CD4-positive, alpha-beta T cell treated with Interleukin-10 for 1 hour (primary cell): Measurements from ENCODE around the gene TUT1.
"Not testable (repeated sequence)": the region's sequence is repeated elsewhere in the genome, so short reads cannot be mapped to it uniquely, and the experiment has no call there.

Experiments used
- DNase-seq: peaks from one replicate; pipeline ENCODE4 v3.0.0-alpha.2; 2020

TUT1 gene

DNA sequence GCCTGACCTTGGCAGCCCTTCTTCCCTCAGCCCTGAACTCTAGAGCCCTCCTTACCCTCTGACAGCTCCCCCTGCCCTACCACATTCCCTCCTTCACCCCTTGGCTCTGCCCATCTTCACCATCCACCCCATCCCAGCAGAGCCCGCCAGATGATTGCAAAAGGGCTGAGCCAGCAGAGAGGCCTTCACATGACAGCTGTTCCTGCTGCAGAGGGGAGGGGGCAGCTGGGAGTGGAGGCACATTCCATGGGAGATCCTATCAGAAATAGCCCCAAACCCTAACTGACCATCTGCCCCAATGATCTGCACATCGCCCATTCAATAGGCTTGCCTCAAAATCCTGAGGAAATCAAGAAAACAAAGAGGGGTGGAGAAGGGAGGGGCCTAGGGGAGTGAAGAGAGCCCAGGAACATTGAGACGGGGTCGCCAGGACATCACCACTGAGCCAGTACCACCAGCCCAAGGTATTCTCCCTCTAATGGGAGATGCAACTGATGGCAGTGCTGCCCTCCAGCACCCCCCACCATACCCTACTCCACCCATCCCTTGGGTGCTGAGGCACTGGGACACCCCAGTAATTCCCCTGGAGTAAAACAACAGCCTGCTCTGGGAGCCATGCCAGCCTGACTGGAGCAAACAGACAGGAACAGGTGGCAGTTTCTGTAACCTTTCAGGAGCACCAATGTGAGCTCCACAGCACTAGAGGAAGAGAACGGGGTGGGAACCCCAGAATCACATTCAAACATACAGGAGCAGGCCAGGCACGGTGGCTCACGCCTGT lies 36.7 kb downstream of the TUT1 start:
- peak; percentile 33 for DNase-seq

DNA sequence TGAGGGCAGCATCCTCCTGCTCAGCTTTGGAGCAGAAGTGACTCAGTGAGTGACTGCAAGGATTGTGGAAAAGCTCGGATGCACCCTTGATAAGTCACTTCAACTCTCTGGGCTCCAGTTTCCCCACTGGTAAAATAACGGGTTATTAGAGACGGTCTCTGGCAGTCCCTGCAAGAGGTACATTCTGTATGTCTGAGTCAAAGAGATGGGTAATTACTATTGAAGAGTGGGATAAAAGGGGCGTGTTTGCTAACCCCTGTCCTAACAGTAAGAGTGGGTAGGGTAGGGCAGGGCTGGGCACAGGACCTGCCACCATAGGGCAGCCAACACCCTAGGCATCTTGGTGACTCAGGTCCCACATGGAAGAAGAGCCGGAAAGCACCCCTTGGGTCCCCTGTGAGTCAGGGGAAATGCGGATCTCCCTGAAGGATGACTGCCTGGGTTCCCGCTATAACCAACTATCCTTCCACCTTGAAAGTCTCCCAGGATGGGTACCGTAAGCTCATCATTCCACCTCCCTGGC lies 37.4 kb downstream of the TUT1 start:
- peak; percentile 34 for DNase-seq

DNA sequence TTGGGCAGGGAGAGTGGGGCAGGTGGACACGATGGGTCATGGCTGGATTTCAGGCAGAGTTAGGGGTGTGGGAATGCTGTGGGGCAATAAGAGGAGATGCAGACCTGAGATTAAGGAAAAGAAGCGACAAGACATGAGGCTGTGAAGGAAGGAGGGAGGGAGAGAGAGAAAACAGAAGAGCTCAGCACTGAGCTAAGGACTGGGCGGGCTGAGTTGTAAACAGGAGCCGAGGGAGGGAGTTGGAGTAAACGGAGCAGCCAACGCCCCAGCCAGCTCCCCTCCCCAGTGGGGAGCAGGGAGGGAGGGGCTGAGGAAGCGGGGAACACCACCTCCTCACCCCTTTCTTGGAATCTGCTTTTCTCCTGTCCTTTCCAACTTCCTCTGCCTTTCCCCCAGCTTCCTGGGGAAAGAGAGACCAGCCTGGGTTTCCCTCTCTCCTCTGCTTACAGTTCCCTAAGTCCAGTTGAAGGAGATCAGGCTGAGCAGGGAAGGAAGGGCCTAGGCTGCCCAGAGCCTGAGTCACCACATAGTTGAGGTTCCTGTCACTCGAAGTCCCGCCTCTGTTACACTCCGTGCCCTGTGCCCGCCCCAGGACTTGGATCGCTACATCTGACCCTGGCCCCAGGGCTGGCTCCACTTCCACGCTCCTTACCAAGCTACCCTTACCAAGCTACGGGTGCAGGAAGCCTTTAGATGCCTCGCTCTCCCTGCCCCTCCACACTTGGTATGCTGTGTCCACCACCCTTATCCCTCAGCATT lies 38.1 kb downstream of the TUT1 start:
- peak; percentile 88 for DNase-seq

DNA sequence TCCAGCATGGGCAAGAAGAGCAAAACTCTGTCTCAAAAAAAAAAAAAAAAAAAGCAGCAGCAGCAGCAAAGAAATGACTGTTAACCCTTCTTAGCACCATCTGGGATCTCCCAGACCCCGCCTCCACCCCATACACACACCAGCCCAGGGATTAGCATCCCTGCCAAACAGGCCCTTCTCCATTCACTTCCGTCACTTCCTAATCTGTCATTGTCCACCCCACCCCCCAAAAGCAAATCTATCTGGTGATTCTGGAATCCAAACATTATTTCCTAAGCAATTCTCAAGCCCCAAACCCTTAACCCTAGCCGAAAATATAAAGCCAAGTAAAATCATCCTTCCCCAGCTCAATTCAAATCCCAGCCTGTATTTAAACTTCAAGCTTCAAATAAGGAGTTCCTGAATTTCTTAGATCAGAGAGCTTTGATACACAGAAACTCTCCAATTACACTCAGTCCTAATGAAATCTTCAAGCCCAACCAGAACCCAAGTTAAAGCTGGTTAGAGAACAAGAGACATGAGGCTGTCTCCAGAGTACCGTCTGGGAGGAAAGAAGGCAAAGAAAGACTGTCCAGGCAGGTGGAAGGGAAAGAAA lies 38.7 kb downstream of the TUT1 start:
- peak; percentile 40 for DNase-seq

DNA sequence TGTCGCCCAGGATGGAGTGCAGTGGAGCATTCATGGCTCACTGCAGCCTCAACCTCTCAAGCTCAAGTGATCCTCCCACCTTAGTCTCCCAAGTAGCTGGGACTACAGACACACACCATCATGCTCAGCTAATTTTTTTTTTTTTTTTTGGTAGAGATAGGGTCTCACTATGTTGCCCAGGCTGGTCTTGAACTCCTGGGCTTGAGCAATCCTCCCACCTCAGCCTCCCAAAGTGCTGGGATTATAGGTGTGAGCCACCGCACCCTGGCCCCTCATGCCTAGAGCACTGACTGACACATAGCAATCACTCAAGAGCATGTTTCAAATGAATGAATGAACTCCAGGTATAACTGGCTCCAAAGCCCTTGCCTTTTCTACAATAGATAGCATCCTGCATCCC lies 40.8 kb downstream of the TUT1 start:
- DNase-seq = not testable (repeated sequence)

DNA sequence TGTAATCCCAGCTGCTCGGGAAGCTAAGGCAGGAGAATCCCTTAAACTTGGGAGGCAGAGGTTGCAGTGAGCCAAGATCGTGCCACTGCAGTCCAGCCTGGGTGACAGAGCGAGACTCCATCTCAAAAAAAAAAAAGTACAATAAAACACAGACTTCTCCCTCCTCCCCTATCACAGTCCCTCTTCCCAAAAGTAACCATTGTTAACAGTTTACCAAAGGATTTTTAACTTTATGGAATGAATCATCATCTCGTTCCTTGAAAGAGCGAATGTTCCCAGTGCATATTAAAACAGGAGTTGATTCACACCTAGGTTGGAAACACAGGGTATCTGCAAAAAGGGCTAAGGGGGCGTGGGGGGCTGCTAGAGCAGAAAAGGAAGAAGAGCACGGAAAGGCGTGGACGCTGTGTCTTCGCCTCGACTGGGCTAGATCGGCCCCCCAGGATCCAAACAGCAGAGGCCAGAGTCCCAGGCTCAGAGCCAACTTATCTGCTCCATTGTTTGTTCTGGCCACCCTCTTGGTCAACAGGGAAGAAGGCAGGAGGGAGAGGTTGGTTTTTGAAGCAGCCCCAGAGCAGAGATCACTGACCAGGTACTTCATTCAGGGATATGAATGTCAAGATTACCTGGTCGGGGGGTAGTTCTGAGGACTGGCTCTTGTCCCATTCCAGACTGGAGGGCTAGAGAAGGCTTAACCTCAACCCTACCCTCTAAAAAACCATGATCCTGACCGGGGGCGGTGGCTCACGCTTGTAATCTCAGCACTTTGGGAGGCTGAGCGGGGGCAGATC lies 42.6 kb downstream of the TUT1 start:
- DNase-seq = no peak

DNA sequence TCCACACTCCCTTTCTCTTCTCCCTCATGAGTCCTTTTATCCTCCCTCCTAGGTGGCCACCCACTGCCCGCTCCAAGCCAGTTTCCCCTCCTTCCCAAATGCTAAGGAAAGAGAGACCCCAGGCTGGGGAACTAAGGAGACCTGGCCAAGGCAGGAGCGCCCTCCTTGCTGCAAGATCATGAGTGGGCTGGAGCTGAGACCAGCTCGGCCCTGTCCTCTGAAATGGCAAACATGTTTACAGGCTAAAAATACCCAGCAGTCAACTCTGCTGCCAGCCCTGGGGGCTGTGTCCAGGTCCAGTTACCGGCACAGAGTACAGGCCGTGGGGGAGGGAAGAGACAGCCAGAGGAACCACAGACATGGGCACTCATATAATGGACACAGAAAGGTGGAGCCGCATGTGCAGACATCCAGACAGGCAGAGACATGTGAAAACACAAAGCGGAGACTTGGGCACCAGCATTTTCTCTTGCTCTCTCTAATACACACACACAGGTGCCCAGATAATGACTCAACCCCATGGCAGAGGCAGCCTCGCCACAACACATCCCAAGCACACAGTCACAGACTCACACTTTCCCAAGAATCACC lies 43.5 kb downstream of the TUT1 start:
- DNase-seq = no peak

DNA sequence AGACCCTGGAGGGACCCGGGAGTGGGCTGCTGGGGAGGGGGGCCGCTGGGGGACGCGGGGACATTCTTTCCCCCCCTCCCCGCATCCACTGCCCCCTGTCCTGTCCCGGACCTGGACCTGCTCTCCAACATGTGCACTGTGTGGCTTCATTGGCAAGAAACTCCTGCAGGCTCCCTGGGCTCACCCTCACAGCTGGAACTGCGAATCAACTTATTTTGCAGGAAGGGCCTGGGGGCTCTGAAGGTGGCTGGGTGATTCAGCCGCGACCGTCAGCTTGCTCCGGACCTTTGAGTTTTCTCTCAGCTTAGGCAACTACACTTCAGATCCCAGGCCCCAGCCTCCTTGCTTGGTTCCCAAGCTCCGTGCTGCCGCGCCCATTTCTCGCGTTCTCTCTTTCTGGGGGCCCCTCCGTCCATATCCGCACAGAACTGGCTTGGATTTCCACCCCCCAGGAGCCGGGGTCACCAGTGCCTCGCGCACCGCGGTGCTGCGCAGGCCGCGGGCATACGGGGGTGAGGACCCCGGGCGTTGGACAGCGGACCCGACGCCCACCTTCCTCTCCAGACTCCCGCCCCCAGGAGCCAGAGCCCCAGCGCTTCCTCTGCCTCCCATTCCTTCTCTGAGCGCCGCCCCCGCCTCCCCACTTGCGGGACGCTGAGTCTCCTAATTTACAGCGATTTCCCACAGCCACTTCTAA lies 44.2 kb downstream of the TUT1 start:
- DNase-seq = no peak

DNA sequence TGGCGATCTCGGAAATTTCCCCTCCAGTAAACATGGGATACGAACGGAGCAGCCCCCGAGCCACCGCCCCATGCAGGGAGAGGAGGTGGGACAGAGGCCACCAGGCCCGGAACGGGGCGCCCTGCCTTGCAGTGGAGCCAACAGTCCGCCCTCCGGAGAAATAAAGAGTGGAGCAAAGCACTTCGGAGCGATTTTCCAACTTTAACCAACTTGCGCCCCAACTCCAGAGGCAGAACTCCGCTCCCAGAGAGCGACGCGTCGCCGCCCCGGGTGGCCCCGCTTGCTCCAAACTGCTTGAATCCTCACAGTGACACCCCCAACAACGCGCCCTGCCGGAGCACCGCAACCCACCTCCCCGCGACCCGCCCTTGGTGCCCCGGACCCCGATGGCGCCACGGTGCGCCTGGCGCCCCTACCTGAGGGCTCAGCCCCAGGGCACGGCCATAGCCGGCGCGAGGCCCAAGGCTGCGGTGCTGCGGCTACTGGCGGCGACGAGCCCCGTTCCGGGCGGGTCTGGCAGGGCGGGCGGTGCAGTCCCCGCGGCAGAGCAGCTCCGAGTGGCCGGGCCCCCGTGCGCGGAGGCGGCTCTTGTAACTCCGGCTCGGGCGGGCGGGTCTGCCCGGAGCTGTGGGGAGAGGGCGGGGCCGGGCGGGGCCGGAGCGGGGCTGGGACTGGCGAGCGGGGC lies 44.9 kb downstream of the TUT1 start, which contains the start of gene AHNAK:
Gene AHNAK (minus strand): TSS at position 563 of the 685 bp plus-strand sequence. CDS start 10,708 bp downstream, outside the sequence.
- peak; percentile 85 for DNase-seq

DNA sequence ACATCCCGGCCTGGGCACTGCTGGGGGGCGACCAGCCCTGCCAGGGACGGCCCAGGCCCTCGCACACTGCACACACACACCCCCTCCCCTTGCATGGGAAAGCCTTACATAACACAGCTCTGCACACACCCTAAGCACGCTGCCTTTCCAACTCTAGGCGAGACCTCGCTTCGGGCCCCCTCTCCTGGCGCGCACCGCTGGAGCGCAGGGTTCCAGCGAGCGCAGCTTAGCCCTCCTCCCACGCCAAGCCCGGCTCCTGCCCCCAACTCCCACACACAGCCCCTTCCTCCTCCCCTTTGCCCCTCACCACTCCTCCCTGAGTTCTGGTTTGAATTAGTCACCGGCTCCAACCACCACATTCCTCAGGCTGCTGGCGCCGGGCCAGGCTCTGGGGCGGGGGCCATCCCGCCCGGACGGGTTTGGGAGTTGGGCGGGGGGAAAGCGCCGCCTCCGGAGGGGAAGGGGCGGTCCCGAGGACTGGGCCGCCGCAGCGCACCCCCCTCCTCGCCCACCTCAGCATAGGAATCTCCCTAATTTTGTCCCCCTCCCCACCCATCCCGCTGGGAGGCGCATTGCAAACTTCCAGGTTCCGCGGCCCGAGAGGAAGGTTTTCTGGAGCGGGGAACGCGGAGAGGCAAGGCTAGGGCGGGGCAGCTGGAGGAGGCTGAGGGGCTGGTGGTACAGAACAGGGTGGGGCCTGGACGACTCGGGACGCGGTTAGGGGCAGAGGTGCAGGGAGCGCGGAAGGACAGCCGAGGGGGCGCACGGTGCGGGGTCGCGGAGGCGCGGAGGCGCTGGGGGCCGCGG lies 45.7 kb downstream of the TUT1 start:
- peak; percentile 70 for DNase-seq

DNA sequence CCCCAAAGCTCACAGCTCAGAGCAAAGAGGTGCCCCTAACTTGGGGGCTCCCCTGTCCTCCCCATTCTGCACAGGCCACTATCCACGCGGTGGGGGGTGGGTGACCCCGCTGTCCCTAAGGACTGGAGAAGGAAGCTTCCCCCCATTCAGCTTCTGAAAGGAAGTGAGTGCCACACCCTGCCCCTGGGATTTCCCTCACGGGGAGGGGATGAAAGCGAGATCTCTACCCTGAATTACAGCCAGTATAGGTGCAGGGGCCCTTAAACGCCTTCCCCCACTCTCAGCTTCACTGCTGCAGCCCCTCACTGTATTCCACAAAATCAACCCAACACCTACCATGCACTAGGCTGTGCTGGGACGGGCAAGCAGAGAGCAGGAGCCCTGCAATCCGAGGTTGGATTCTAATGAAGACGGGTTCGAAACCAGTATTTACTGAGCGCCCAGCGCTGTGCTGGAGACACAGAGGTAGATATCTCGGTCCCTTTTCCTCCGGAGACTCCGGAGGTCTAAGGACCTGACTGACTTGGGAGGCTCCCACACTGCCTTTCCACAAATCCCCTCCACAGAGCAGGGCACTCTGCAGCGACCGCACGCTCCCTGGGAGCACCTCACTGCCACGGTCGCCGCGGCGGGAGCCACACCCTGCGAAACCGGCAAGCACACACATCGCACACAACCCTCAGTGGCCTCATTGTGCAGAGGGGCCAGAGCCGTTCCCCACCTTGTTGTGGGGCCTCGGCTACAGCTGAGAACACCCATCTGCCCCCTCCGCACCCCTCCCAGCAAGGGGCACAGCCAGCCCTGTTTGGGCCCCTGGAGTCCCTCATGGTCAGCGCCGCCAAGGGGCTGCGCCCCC lies 46.5 kb downstream of the TUT1 start:
- peak; percentile 63 for DNase-seq

DNA sequence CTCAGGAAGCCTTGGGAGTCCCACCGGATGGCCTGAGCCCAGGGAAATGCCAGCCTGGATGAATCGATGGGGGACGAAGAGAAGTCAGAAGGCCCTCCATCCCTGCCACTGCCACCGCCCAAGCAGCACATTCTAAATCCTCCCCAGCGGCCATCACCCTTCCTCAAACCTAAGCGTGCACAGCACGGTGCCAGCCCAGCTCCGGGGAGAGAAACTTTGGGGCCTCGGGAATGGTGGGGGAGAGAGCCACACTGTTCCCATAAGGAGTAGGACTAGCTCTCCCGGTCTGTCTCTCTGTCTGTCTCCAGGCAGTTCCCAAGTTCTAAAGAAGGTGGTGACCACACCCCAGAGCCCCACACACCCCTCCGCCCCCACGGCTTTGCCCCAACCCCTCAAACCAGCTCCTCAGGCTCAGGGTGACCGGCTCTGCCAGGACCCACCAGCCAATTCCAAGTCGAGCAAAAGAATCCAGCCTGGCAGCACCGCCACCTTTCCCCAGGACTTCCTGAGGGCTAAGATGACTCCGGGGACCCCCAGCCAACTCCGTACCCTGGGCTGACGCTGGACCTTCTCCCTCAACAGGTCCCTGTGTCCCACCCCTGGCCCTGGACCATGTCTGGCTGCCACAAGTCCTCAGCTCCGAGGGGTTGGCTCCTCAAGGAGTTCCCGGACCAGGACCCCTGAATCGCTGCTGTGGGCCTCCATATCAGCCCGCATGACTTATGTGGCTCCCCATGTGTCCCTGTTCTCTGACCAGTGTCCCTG lies 47.5 kb downstream of the TUT1 start:
- peak; percentile 34 for DNase-seq

DNA sequence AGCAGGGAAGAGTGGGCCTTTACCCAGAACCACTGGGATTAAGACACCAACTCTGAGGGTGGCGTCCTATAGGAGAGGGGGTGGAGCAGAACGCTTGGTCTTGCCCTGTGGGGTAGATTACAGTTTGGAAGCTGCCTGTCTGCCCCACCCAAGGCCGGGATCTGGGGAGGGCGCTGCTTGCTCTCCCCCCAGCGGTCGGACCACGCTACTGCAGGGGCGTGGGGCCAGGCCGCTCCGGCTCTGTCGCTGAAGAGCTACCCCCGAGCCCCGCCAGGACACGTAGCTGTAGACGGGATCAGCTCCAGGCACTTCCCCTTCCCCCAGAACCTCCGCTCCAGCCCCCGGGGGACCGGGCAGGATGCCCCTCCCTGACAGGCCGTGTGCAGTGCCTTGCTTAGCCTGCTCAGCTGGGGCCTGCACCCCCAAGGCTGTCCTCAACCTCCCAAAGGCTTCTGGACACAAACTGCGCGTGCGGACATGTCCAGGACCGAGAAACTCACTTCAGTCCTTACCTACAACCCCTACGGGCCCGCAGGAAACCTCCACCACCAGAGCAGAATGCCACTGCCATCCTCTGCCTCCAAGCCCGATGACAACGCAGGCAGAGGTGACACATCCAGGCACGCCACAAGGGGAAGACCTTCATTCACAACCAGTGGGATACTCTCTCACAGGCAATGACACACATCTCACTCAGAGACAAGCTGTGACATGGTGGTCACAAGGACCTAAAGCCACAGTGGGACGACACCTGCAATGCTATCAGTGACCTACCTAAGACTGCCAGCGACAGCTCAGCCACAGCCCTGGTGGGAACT lies 48.4 kb downstream of the TUT1 start:
- DNase-seq = peak; percentile 80

DNA sequence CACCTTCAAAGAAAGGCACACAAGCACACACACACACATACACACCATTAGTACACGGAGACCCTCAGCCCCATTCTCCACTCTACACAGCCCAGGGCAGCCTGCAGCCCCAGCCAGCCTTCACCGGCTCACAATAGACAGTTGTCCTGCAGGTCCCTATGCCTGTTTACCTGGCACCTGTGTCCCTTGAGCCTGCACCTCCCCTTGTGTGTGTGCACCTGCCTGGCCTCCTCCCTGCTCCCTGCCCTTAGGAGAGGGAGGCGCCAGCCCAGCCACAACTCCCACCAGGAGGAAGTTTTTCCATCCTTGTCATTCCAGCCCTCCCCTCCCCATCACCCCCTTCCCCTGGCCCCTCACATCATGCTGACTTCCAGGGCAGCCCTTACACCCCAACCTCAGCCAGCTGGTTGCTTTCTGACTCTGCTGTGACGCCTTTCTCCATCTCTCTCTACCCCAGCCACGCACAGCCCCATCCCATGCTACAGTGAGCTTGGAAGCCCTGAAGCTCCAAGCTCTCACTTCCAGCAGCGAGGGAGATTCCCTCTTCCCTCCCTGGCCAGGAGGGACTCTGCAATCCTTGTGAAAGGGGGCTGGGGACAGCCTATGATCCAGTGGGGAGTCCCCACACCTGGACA lies 49.1 kb downstream of the TUT1 start:
- no peak for DNase-seq

DNA sequence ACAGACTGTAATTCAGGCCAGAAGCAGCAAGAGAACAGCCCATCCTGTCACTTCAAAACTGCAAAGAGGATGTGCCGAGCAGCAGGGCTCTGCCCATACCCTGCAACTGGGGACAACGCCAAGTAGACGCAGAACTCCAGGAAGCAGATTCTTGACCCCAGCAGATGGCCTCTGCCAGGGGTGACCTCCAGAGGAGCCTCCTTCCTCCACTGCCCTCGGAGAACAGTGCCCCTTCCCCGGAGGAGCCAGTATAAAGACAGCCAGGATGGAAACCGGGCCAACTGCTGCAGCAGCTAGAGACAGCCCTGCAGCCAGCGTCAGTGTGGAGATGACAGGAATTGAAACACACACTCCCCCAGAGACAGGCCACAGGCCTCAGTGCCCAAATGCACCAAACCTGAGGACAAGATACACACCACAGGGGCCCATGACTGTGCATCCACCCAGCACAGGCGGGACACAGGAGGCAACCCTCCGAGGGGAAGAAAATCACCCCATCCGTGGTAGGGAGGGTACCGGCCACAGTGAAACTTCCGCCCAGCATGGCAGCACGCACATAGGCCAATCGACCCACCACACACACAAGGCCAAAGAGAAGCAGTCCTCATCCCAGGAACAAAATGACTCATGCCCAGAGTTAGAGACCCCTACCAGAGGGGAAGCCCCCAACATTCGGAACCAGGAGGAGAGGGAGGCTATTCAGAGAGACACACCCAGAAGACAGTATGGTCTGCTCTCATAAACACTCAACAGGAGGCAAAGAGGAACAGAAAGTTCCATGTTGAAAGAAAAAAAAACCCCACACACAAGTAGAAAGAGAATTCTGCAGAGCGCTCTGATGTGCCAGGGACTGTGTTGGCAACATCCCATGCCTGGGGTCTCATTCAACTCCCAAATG lies 50.3 kb downstream of the TUT1 start:
- DNase-seq = no peak
